Vagina (tissue), 2 donors: ENCODE measurements around the gene SALL1.

Experiments used
- POLR2A ChIP-seq, 2 donors: fragments of 450-650 bp; IDR thresholded peaks; one replicate each; pipeline ENCODE4 v1.6.1; 2017; ENCODE audit warnings: antibody characterized with exemption in 2 of 2, mild to moderate bottlenecking in 2 of 2, moderate library complexity in 2 of 2
- POLR2AphosphoS5 ChIP-seq, 2 donors: sonication (generic); formaldehyde crosslinking; IDR thresholded peaks; one replicate each; pipeline ENCODE4 v1.9.0; 2017; ENCODE audit warnings: antibody characterized with exemption in 2 of 2, mild to moderate bottlenecking in 2 of 2, low read depth in 1 of 2; ENCODE audit not compliant: insufficient read depth in 1 of 2
- TF ChIP-seq, protein P1 (sequence below), 3 experiments: fragments of 450-650 bp in 2 of 3; fragments of 200-600 bp in 1 of 3; sonication (generic) in 1 of 3; IDR thresholded peaks; one replicate each; pipeline ENCODE4 v1.5.1; 2017 to 2019; ENCODE audit warnings: antibody characterized with exemption in 3 of 3, mild to moderate bottlenecking in 2 of 3, moderate library complexity in 2 of 3

DNA sequence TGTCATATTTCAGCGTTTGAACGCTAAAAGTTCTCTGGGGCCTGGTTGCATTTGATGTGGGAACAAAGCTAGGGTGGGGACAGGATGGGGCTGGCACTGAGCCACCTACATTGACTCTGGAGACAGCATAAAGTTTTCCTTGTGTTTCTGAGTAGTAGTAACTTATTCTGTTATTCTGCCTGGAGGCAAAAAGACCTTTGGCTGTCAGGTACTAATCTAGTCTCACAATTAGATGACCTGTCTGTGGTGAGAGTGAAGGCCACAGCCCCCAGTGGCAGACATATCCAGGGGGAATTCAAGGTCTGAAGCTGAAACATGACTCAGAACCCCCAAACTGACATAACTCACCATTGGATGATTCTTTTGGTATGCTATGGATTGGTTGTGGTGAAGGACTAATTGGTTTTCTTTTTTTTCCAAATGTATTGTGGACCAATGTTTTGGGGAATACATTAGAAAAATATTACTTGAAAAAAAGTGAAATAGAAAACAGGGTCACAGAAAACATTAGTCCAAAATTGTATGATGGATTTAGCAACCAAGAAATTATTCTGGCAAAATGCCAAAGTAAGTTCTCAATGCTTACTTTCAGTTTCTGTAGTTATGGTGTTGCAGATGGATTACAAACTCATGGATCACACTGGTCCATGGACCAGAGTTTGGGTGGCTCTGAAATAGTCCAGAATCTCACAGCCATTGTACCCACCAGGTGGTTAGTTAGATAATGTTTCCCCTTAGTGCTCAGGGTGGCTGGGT is 10.5 kb upstream of the SALL1 start:
- no peak for TF ChIP-seq POLR2AphosphoS5 (IDR thresholded peaks at IDR 0.05; ENCODE audit: insufficient read depth in 1 of 2, low read depth in 1 of 2)
- TF ChIP-seq POLR2A (IDR thresholded peaks at IDR 0.05) = no peak
- TF ChIP-seq, protein P1, sequence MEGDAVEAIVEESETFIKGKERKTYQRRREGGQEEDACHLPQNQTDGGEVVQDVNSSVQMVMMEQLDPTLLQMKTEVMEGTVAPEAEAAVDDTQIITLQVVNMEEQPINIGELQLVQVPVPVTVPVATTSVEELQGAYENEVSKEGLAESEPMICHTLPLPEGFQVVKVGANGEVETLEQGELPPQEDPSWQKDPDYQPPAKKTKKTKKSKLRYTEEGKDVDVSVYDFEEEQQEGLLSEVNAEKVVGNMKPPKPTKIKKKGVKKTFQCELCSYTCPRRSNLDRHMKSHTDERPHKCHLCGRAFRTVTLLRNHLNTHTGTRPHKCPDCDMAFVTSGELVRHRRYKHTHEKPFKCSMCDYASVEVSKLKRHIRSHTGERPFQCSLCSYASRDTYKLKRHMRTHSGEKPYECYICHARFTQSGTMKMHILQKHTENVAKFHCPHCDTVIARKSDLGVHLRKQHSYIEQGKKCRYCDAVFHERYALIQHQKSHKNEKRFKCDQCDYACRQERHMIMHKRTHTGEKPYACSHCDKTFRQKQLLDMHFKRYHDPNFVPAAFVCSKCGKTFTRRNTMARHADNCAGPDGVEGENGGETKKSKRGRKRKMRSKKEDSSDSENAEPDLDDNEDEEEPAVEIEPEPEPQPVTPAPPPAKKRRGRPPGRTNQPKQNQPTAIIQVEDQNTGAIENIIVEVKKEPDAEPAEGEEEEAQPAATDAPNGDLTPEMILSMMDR (IDR thresholded peaks at IDR 0.05) = no peak
